Limb (tissue), 2 donors: ENCODE measurements around the gene CDK10.
A peak's percentile ranks its signal among the peaks of the same experiment; 100 is the strongest.
"Not testable (repeated sequence)": the region's sequence is repeated elsewhere in the genome, so short reads cannot be mapped to it uniquely, and the experiment has no call there.

Experiments
- DNase-seq, 2 donors: peaks; one replicate each; pipeline ENCODE4 v3.0.0-alpha.2; 2016; ENCODE audit errors: extremely low spot score in 2 of 2

The CDK10 gene

GRCh38 chr16:89686520-89687091, at the start of gene CDK10:
TSS of gene CDK10 (plus strand) at chr16:89686689. CDS start at chr16:89686711, 22 bp downstream.
- DNase-seq: peak; percentile 81 to 96

GRCh38 chr16:89637379-89637778, 49.1 kb upstream of the CDK10 start:
- no peak for DNase-seq

DNA sequence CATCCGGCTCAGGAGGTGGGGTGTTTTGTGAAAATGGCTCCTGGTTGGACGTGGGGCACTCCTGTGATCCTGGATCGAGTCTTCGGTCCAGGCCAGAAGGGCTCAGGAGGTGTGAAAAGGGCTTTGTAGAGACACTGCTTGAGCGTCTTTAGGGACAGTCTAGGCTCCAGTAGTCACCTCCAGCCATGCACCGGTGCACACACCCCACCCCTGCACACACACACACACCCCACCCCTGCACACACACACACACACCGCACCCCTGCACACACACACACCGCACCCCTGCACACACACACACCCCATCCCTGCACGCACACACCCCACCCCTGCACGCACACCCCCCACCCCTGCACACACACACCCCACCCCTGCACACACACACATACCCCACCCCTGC, 48.0 kb upstream of the CDK10 start:
- DNase-seq: no peak

DNA sequence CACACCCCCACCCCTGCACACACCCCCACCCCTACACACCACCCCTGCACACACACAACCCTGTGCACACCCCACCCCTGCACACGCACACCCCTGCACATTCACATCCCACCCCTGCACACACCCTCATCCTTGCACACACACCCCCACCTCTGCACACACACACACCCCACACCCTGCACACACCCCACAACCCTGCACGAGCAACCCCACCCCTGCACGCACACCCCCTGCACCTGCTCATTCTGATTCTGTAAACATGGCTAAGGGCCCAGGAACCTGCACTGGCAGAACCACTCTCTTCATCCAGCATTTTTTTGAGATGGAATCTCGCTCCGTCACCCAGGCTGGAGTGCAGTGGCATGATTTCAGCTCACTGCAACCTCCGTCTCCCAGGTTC, 47.1 kb upstream of the CDK10 start:
- no peak for DNase-seq

GRCh38 chr16:89641458-89642119, 44.9 kb upstream of the CDK10 start:
- DNase-seq: no peak

- DNase-seq: no peak
Measured at GRCh38 chr16:89642574-89642973, 43.9 kb upstream of the CDK10 start.

- no peak for DNase-seq
Measured at GRCh38 chr16:89643769-89644300, 42.7 kb upstream of the CDK10 start.

GRCh38 chr16:89645122-89645521, 41.4 kb upstream of the CDK10 start:
- no peak for DNase-seq

GRCh38 chr16:89646270-89646669, 40.2 kb upstream of the CDK10 start:
- DNase-seq: no peak

DNA sequence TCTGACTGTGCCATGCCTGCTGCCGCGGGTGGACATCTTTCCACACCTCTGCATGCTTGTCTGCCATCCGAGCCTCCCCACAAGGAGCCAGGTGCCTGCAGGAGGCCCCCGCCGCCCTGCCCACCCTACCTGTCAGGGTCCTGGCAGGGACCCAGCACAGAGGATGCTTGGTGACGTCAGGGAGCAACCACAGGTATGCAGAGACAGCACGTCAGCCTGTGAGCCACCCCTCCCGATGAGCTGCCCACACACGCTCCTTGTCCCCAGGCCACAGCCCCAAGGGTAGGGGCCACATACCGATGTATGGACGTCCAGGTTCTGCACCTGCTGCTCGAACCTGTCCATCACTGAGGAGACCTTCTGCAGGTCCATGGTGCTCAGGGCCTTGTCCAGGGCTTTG, 39.6 kb upstream of the CDK10 start:
- no peak for DNase-seq

DNA sequence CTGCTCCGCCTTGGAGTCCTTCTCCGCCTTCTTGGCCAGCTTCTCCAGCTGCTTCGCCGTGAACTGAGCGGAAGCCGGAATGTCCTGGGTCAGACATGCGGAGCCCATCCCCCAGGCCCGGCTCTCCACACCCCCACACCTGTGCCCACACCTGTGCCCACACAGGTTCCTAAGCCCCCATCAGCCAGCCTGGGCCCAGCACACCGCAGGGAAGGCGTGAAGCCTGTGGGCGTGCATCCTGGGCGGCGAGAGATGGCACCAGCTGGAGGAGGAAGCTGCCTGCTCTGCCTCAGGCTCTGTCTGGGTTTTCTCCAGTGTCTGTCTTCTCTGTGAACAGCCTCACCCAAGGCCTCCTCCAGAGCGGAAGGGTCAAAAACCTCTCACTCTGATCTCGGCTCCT, 34.9 kb upstream of the CDK10 start:
- DNase-seq: no peak

DNA sequence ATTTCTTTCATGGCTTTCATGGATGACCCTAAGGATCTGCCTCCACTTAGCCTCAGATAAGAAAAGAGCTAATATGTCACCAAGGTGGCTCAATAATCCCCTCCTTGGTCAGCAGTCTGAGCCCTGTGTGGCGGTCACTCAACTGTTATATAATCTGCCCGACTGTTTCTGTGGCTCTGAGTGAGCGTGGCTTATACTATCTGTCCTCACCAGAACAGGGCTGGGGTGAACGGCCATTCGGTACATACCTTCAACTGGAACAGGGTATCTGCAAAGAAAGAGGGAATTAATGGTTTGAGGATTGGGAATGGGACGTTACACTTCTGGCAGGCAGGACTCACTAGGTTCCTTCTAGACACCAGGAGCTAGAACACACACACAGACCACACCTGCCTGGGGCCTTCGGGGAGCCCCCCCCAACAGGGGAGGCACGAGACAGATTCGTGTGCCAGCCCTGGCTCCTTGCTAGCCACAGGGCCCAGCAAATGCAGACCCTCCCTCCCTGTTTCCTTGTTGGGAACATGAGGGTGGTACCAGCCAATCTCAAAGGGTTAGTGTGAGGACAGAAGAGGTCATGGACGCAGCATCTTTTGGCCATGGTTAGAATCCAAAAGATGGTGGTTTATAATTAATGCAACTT, 32.7 kb upstream of the CDK10 start:
- no peak for DNase-seq

DNA sequence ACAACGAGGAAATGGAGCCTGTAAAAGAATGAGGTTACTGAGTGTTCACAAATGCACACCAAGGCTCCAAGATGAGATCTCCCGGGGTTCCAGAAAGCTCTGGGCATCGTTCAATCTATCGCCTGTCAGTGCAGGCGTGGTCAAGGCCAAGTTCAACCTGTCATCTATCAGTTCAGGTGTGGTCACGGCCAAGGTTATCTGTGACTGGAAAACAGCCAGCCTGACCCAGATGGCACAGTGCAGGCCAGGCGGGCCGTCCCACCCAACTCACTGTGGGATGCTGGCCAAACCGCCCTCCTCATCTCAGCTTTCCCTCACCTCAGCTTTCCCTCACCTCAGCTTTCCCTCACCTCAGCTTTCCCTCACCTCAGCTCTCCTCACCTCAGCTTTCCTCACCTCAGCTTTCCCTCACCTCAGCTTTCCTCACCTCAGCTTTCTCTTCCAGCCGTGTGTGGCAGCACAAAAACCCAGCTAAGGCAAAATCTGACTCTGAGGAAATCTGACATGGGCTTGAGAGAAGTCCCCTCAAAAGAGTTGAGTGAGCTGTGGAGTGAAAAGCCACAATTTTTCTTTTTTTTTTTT, 31.3 kb upstream of the CDK10 start:
- no peak for DNase-seq

- no peak for DNase-seq
Measured at GRCh38 chr16:89656435-89657121, 29.9 kb upstream of the CDK10 start.

GRCh38 chr16:89657442-89658220, 28.9 kb upstream of the CDK10 start, which contains the start of the genes CHMP1A and SPATA33:
TSS of gene CHMP1A (minus strand) at chr16:89657708. CDS start at chr16:89657588, 120 bp downstream.
TSS of gene SPATA33 (plus strand) at chr16:89657836. CDS start at chr16:89657912, 76 bp downstream.
- DNase-seq: peak; percentile 79 to 96

GRCh38 chr16:89658221-89658879, 28.1 kb upstream of the CDK10 start:
- DNase-seq: peak in 1 of 2 donors; percentile 48

DNA sequence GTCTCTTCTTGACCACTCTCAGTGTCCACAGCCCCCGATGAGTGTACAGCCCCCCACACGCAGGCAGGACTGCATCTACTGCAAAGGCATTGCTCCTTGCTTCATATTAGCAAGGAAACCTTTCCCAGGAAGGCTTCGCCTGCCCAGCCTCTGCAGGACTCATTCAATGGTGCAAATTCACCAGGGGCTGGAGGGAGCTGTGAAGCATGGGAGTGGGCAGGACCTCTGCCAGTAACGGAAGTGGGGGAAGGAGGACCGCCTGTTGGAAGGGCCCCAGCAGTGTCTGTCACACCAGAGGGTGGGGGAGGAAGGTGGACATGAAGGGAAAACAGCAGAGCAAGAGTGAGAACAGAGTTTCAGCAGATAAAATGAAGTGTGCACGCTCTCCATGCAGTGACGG, 26.3 kb upstream of the CDK10 start:
- no peak for DNase-seq

- DNase-seq: no peak
Measured at GRCh38 chr16:89661215-89661614, 25.3 kb upstream of the CDK10 start.

GRCh38 chr16:89664238-89664637, 22.3 kb upstream of the CDK10 start:
- DNase-seq: not testable (repeated sequence)

DNA sequence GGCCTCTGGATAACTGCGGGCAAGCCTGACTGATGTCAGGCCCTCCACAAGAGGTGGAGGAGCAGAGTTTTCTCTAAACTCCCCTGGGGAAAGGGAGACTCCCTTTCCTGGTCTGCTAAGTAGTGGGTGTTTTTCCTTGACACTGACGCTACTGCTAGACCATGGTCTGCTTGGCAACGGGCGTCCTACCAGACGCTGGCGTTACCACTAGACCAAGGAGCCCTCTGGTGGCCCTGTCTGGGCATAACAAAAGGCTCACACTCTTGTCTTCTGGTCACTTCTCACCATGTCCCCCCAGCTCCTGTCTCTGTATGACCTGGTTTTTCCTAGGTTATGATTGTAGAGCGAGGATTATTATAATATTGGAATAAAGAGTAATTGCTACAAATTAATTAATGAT, 19.5 kb upstream of the CDK10 start:
- DNase-seq: not testable (repeated sequence)
